Measurements from ENCODE around the gene RAB31.

Gene RAB31

DNA sequence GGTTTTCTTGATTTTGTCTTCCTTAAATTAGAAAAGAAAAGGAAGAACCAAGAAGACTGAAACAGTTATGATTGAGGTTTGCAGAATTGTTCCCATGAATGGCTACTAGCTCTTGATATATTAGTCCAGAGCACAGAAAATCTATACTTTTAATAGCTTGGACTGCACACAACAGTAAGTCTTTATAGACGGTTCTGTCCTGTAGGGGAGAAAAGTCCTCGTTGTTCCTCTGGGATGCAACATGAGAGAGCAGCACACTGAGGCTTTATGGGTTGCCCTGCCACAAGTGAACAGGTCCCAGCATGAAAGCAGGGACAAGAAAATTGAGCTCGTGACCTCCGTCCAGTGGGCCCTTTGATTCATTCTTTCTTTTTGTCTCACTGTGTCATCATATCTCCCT, 41.5 kb downstream of the RAB31 start:
- Histone ChIP-seq H3K4me1 (ENCODE audit: insufficient read depth, low read length) (no peaks in the 10 kb centered on the region), H4K20me1 (ENCODE audit: insufficient read depth, low read length) (no peaks in the 10 kb centered on the region), H3K4me2 (ENCODE audit: insufficient read depth, low read length) (no peak overlapping the region), H3K9me3 (ENCODE audit: insufficient read depth, low read length, severe bottlenecking) (no peaks in the 10 kb centered on the region), H3K36me3 (ENCODE audit: insufficient read depth, low read length) (no peaks in the 10 kb centered on the region), H3K9ac (ENCODE audit: low read depth, low read length) (no peak overlapping the region), H2AFZ (ENCODE audit: low read depth, low read length) (no peak overlapping the region), H3K79me2 (ENCODE audit: insufficient read depth, low read length) (no peaks in the 10 kb centered on the region), H3K27me3 (ENCODE audit: insufficient read depth, low read length, poor library complexity) (peaks cover 4% of the 10 kb centered on the region), H3K4me3 (ENCODE audit: low read depth in 1 of 2, low read length in 2 of 2) (no peak overlapping the region), H3K27ac (ENCODE audit: low read length) (no peak overlapping the region)
- DNase-seq = no peak
- ATAC-seq (ENCODE audit: insufficient read depth, low read depth) = no peak
- TF ChIP-seq EZH2 (IDR thresholded peaks at IDR 0.05; ENCODE audit: borderline replicate concordance, low read depth, low read length, severe bottlenecking) = no peak
- TF ChIP-seq, protein P1, sequence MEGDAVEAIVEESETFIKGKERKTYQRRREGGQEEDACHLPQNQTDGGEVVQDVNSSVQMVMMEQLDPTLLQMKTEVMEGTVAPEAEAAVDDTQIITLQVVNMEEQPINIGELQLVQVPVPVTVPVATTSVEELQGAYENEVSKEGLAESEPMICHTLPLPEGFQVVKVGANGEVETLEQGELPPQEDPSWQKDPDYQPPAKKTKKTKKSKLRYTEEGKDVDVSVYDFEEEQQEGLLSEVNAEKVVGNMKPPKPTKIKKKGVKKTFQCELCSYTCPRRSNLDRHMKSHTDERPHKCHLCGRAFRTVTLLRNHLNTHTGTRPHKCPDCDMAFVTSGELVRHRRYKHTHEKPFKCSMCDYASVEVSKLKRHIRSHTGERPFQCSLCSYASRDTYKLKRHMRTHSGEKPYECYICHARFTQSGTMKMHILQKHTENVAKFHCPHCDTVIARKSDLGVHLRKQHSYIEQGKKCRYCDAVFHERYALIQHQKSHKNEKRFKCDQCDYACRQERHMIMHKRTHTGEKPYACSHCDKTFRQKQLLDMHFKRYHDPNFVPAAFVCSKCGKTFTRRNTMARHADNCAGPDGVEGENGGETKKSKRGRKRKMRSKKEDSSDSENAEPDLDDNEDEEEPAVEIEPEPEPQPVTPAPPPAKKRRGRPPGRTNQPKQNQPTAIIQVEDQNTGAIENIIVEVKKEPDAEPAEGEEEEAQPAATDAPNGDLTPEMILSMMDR (IDR thresholded peaks at IDR 0.05; ENCODE audit: borderline replicate concordance, extremely low read depth, low read length, poor library complexity, severe bottlenecking) = no peak

DNA sequence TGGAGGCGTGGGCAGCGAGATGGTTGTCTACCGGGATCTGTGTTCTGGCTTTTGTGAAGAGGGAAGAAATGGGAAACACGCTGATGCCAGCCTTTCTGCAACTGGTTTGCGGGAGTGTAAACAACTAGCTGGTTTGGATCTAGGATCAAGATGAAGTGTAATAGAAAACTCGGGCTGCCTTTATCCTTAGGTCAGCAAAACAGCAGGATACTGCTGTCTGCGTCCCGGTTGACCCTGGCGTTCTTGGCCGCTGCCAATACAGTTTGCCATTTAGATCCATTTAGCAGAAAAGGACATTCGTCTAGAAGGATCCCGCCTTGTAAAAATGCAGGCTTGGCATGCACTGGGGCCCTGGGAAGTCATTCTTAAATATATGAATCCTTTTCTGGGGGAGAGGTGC, 42.0 kb downstream of the RAB31 start:
- H3K4me3 ChIP-seq (ENCODE audit: low read depth in 1 of 2, low read length in 2 of 2) = no peak overlapping the region
- H3K27me3 ChIP-seq (ENCODE audit: insufficient read depth, low read length, poor library complexity) = peaks cover 4% of the 10 kb centered on the region
- ATAC-seq (ENCODE audit: insufficient read depth, low read depth) (no peak), DNase-seq (no peak)
- TF ChIP-seq, protein P1 (IDR thresholded peaks at IDR 0.05; ENCODE audit: borderline replicate concordance, extremely low read depth, low read length, poor library complexity, severe bottlenecking) = no peak
- TF ChIP-seq EZH2 (IDR thresholded peaks at IDR 0.05; ENCODE audit: borderline replicate concordance, low read depth, low read length, severe bottlenecking) = no peak
- H3K9me3 ChIP-seq (ENCODE audit: insufficient read depth, low read length, severe bottlenecking) = no peaks in the 10 kb centered on the region
- H2AFZ ChIP-seq (ENCODE audit: low read depth, low read length) = no peak overlapping the region
- H3K36me3 ChIP-seq (ENCODE audit: insufficient read depth, low read length) = no peaks in the 10 kb centered on the region
- no peaks in the 10 kb centered on the region for H4K20me1 ChIP-seq (ENCODE audit: insufficient read depth, low read length)
- no peaks in the 10 kb centered on the region for H3K79me2 ChIP-seq (ENCODE audit: insufficient read depth, low read length)
- no peak overlapping the region for H3K4me2 ChIP-seq (ENCODE audit: insufficient read depth, low read length)
- H3K4me1 ChIP-seq (ENCODE audit: insufficient read depth, low read length) = no peaks in the 10 kb centered on the region
- H3K27ac ChIP-seq (ENCODE audit: low read length) = no peak overlapping the region
- H3K9ac ChIP-seq (ENCODE audit: low read depth, low read length) = no peak overlapping the region

DNA sequence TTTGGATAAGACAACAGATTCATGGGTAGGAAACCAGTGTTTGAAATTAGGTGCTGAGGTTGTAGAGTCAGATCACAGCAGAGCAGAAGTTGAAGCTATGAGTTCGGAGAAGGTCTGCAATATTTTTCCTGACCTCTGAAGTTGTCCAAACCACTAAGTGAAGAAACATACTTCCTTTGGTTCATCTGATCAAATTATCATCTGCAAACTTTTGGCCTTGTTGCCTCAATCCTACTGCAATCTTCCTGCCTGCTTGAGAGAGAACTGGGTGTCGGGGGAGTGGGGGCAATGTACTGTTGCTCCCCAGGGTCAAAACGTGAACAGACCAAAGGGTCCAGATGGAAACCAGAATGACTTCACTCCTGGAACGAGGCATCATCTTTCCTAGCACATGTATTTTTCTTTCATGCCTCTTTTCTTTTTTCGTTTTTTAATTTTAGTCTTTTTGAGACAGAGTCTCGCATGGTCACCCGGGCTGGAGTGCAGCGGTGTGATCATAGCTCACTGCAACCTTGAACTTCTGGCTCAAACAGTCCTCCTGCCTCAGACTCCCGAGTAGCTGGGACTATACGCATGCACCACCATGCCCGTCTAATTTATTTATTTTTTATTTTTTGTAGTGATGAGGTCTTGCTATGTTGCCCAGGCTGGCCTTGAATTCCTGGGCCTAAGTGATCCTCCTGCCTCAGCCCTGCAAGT, 42.7 kb downstream of the RAB31 start:
- no peak overlapping the region for H3K27ac ChIP-seq (ENCODE audit: low read length)
- H3K9me3 ChIP-seq (ENCODE audit: insufficient read depth, low read length, severe bottlenecking) = no peaks in the 10 kb centered on the region
- no peak for TF ChIP-seq EZH2 (IDR thresholded peaks at IDR 0.05; ENCODE audit: borderline replicate concordance, low read depth, low read length, severe bottlenecking)
- TF ChIP-seq, protein P1 (IDR thresholded peaks at IDR 0.05; ENCODE audit: borderline replicate concordance, extremely low read depth, low read length, poor library complexity, severe bottlenecking) = no peak
- no peaks in the 10 kb centered on the region for H3K4me1 ChIP-seq (ENCODE audit: insufficient read depth, low read length)
- no peak overlapping the region for H2AFZ ChIP-seq (ENCODE audit: low read depth, low read length)
- H3K4me3 ChIP-seq (ENCODE audit: low read depth in 1 of 2, low read length in 2 of 2) = no peak overlapping the region
- no peak overlapping the region for H3K4me2 ChIP-seq (ENCODE audit: insufficient read depth, low read length)
- no peak overlapping the region for H3K9ac ChIP-seq (ENCODE audit: low read depth, low read length)
- ATAC-seq (ENCODE audit: insufficient read depth, low read depth) = no peak
- no peaks in the 10 kb centered on the region for H4K20me1 ChIP-seq (ENCODE audit: insufficient read depth, low read length)
- DNase-seq = no peak
- H3K36me3 ChIP-seq (ENCODE audit: insufficient read depth, low read length) = no peaks in the 10 kb centered on the region
- H3K79me2 ChIP-seq (ENCODE audit: insufficient read depth, low read length) = no peaks in the 10 kb centered on the region
- H3K27me3 ChIP-seq (ENCODE audit: insufficient read depth, low read length, poor library complexity) = peaks cover 8% of the 10 kb centered on the region

All from DND-41 (cell line).